ENCODE data around the gene ADAMTS3. TPM values are rescaled to one million over a fixed set of nuclear protein-coding genes. Genes with fewer than 3 reads are reported as not detected.

ADAMTS3 gene
- total RNA-seq, 1 experiment from 2014 or later, result 0.39 TPM

GRCh38 chr4:72305620-72306019, 263.4 kb downstream of the ADAMTS3 start:
- Histone ChIP-seq H3K4me1 (ENCODE audit: control insufficient read depth, insufficient read depth, low read length) (no peaks in the 10 kb centered on the region), H3K36me3 (ENCODE audit: control insufficient read depth, insufficient read depth, low read length) (no peaks in the 10 kb centered on the region), H3K27ac (ENCODE audit: low read length) (no peak overlapping the region), H3K4me3 (ENCODE audit: low read depth in 2 of 2, low read length in 2 of 2) (no peak overlapping the region), H3K9me3 (ENCODE audit: control insufficient read depth, insufficient read depth, low read depth, low read length) (no peaks in the 10 kb centered on the region), H3K27me3 (ENCODE audit: control insufficient read depth, insufficient read depth, low read length) (no peaks in the 10 kb centered on the region)
- CTCF ChIA-PET, result no interaction called here
- no peak for DNase-seq (ENCODE audit: low read depth, low spot score)
- POLR2A ChIA-PET, result no interaction called here
- in situ Hi-C loops (cut with HindIII; ENCODE audit: low pct_unique_long_range_greater_than_20kb, low sequenced_read_pairs) (no loop called here), intact Hi-C loops (cut with micrococcal nuclease; ENCODE audit: unreplicated experiment) (no loop called here)
- no peak for ATAC-seq
- TF ChIP-seq REST (IDR thresholded peaks at IDR 0.05; ENCODE audit: insufficient read depth in 1 of 2, low read depth in 2 of 2, low read length in 1 of 2) (no peak), POLR2AphosphoS5 (IDR thresholded peaks at IDR 0.05; ENCODE audit: low read depth, low read length) (no peak), SIN3A (IDR thresholded peaks at IDR 0.05; ENCODE audit: borderline replicate concordance, insufficient read depth, low read depth, low read length) (no peak), TCF7L2 (IDR thresholded peaks at IDR 0.05; ENCODE audit: low read depth, low read length) (no peak)
- TF ChIP-seq, protein P1, sequence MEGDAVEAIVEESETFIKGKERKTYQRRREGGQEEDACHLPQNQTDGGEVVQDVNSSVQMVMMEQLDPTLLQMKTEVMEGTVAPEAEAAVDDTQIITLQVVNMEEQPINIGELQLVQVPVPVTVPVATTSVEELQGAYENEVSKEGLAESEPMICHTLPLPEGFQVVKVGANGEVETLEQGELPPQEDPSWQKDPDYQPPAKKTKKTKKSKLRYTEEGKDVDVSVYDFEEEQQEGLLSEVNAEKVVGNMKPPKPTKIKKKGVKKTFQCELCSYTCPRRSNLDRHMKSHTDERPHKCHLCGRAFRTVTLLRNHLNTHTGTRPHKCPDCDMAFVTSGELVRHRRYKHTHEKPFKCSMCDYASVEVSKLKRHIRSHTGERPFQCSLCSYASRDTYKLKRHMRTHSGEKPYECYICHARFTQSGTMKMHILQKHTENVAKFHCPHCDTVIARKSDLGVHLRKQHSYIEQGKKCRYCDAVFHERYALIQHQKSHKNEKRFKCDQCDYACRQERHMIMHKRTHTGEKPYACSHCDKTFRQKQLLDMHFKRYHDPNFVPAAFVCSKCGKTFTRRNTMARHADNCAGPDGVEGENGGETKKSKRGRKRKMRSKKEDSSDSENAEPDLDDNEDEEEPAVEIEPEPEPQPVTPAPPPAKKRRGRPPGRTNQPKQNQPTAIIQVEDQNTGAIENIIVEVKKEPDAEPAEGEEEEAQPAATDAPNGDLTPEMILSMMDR (IDR thresholded peaks at IDR 0.05), result no peak
- no TSS peak for BruUV-seq (replicated peaks)

DNA sequence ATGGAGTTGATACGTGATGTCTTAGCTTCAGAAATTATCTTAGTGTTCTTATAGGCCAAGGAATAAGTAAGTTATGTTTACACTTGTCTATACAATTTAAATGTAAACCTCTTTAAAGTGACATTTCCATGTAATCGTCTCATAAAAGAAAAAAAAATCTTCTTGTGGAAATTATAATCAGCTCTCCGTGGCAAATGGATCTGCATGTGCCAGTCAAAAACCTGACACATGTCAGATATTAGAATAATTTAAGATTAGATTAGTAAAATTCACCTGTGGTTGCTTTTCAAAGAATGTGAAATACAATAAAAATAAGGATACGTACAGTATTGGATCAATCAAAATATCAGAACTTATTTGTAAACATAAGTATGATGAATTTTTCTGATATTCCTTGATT, 263.9 kb downstream of the ADAMTS3 start:
- ChIA-PET CTCF (no interaction called here), POLR2A (no interaction called here)
- H3K4me3 ChIP-seq (ENCODE audit: low read depth in 2 of 2, low read length in 2 of 2), result no peak overlapping the region
- H3K27ac ChIP-seq (ENCODE audit: low read length), result no peak overlapping the region
- H3K9me3 ChIP-seq (ENCODE audit: control insufficient read depth, insufficient read depth, low read depth, low read length), result no peaks in the 10 kb centered on the region
- intact Hi-C loops (cut with micrococcal nuclease; ENCODE audit: unreplicated experiment) (no loop called here), in situ Hi-C loops (cut with HindIII; ENCODE audit: low pct_unique_long_range_greater_than_20kb, low sequenced_read_pairs) (no loop called here)
- BruUV-seq (replicated peaks), result no TSS peak
- ATAC-seq (no peak), DNase-seq (ENCODE audit: low read depth, low spot score) (no peak)
- no peak for TF ChIP-seq REST (IDR thresholded peaks at IDR 0.05; ENCODE audit: insufficient read depth in 1 of 2, low read depth in 2 of 2, low read length in 1 of 2)
- no peak for TF ChIP-seq POLR2AphosphoS5 (IDR thresholded peaks at IDR 0.05; ENCODE audit: low read depth, low read length)
- TF ChIP-seq SIN3A (IDR thresholded peaks at IDR 0.05; ENCODE audit: borderline replicate concordance, insufficient read depth, low read depth, low read length), result no peak
- TF ChIP-seq, protein P1 (IDR thresholded peaks at IDR 0.05), result no peak
- TF ChIP-seq TCF7L2 (IDR thresholded peaks at IDR 0.05; ENCODE audit: low read depth, low read length), result no peak
- H3K36me3 ChIP-seq (ENCODE audit: control insufficient read depth, insufficient read depth, low read length), result no peaks in the 10 kb centered on the region
- no peaks in the 10 kb centered on the region for H3K4me1 ChIP-seq (ENCODE audit: control insufficient read depth, insufficient read depth, low read length)
- H3K27me3 ChIP-seq (ENCODE audit: control insufficient read depth, insufficient read depth, low read length), result no peaks in the 10 kb centered on the region

Data from Panc1 (cell line).